Left ventricle myocardium inferior (tissue), 1 donor: Measurements from ENCODE around the gene EBF4. TPM values are rescaled to one million over a fixed set of nuclear protein-coding genes. Genes with fewer than 3 reads are reported as not detected.
A peak's percentile ranks its signal among the peaks of the same experiment; 100 is the strongest.

Source experiments
- DNase-seq: peaks from one replicate; pipeline ENCODE4 v3.0.0-alpha.2; 2020
- H3K27ac ChIP-seq: fragments of 200-600 bp; replicated peaks from 2 replicates; pipeline ENCODE4 v1.8.0; 2021
- H3K27me3 ChIP-seq: fragments of 200-600 bp; 2 replicates; pipeline ENCODE4 v1.8.0; 2021; ENCODE audit warnings: low read depth
- H3K36me3 ChIP-seq: fragments of 200-600 bp; 2 replicates; pipeline ENCODE4 v1.8.0; 2021
- H3K4me1 ChIP-seq: fragments of 200-600 bp; 2 replicates; pipeline ENCODE4 v1.8.0; 2021
- H3K4me3 ChIP-seq: fragments of 200-600 bp; 2 replicates; pipeline ENCODE4 v1.8.0; 2021; ENCODE audit warnings: mild to moderate bottlenecking, moderate library complexity
- H3K9me3 ChIP-seq: fragments of 200-600 bp; replicated peaks from 2 replicates; pipeline ENCODE4 v1.8.0; 2021
- CTCF ChIP-seq: fragments of 200-600 bp; IDR thresholded peaks from 2 replicates; pipeline ENCODE4 v1.8.0; 2021; ENCODE audit warnings: antibody characterized with exemption, mild to moderate bottlenecking, borderline replicate concordance
- intact Hi-C: fragments of 100-400 bp; cut with micrococcal nuclease; formaldehyde crosslinking; loops from one replicate; pipeline ENCODE4 v1.11.0; 2022
- total RNA-seq: library from RNA; stranded (reverse); fragmentation: NEBNext Ultra II Directional; extraction: Animal tissue kit (Norgen Biotek cat#: 25700); gene quantifications from one replicate; pipeline ENCODE4 v1.2.1, GENCODE V29; 2021
- donor health status: DM: no; HTN: yes; CAD: no; lungs with severe emphysema.

The EBF4 gene
- total RNA-seq, 1 donor from 2014 or later, result 4.9 TPM

GRCh38 chr20:2691663-2692035 is 931 bp upstream of the EBF4 start:
- DNase-seq, result no peak
- Histone ChIP-seq H3K4me3 (peak overlapping the region; percentile 72), H3K27me3 (peaks cover 51% of the 10 kb centered on the region), H3K36me3 (no peaks in the 10 kb centered on the region), H3K9me3 (no peaks in the 10 kb centered on the region), H3K4me1 (peaks cover 24% of the 10 kb centered on the region), H3K27ac (peak overlapping the region; percentile 89)
- intact Hi-C loops, result no loop called here
- no peak for TF ChIP-seq CTCF

GRCh38 chr20:2692886-2693285 is 306 bp downstream of the EBF4 start:
- Histone ChIP-seq H3K4me3 (peak overlapping the region; percentile 72), H3K27ac (peak overlapping the region; percentile 63), H3K9me3 (no peaks in the 10 kb centered on the region), H3K4me1 (peaks cover 23% of the 10 kb centered on the region), H3K36me3 (no peaks in the 10 kb centered on the region), H3K27me3 (peaks cover 46% of the 10 kb centered on the region)
- no peak for TF ChIP-seq CTCF
- intact Hi-C loops, result no loop called here
- DNase-seq, result no peak

- H3K27ac ChIP-seq, result peak overlapping the region; percentile 63
- intact Hi-C loops, result no loop called here
- no peaks in the 10 kb centered on the region for H3K9me3 ChIP-seq
- H3K4me3 ChIP-seq, result peak overlapping the region; percentile 72
- no peak for TF ChIP-seq CTCF
- peaks cover 18% of the 10 kb centered on the region for H3K4me1 ChIP-seq
- peaks cover 41% of the 10 kb centered on the region for H3K27me3 ChIP-seq
- no peaks in the 10 kb centered on the region for H3K36me3 ChIP-seq
- DNase-seq, result peak; percentile 44
Observed at GRCh38 chr20:2693286-2694007, 867 bp downstream of the EBF4 start.

- Histone ChIP-seq H3K27ac (peak overlapping the region; percentile 63), H3K4me3 (peak overlapping the region; percentile 72), H3K4me1 (peaks cover 18% of the 10 kb centered on the region), H3K27me3 (peaks cover 38% of the 10 kb centered on the region), H3K36me3 (no peaks in the 10 kb centered on the region), H3K9me3 (no peaks in the 10 kb centered on the region)
- no peak for DNase-seq
- intact Hi-C loops, result no loop called here
- TF ChIP-seq CTCF, result no peak
Observed at GRCh38 chr20:2694008-2694471, 1.5 kb downstream of the EBF4 start.

- no peak for DNase-seq
- H3K27ac ChIP-seq, result no peak overlapping the region
- no peaks in the 10 kb centered on the region for H3K9me3 ChIP-seq
- H3K27me3 ChIP-seq, result peaks cover 38% of the 10 kb centered on the region
- no peaks in the 10 kb centered on the region for H3K36me3 ChIP-seq
- intact Hi-C loops, result no loop called here
- peaks cover 18% of the 10 kb centered on the region for H3K4me1 ChIP-seq
- no peak for TF ChIP-seq CTCF
- H3K4me3 ChIP-seq, result no peak overlapping the region
Observed at GRCh38 chr20:2694519-2694918, 1.9 kb downstream of the EBF4 start.
